Spleen (tissue), 7 donors: ENCODE data around the gene STMN3.

Source experiments
- CTCF ChIP-seq, 11 experiments: fragments of 200-600 bp in 7 of 11; fragments of 450-650 bp in 4 of 11; sonication (generic) in 4 of 11; IDR thresholded peaks in 8 of 11; conservative IDR thresholded peaks in 3 of 11; 1 replicate in 7 of 11; 2 replicates in 4 of 11; pipeline versions ENCODE4 v1.4.0 to v1.8.0; 2016 to 2021; ENCODE audit warnings: antibody characterized with exemption in 11 of 11, inconsistent platforms in 4 of 11, mild to moderate bottlenecking in 1 of 11
- POLR2A ChIP-seq, 3 donors: fragments of 450-650 bp; IDR thresholded peaks; one replicate each; pipeline ENCODE4 v1.5.1; 2017; ENCODE audit warnings: antibody characterized with exemption in 3 of 3, mild to moderate bottlenecking in 1 of 3
- POLR2AphosphoS5 ChIP-seq, 3 donors: sonication (generic); formaldehyde crosslinking; IDR thresholded peaks; one replicate each; pipeline ENCODE4 v1.5.1; 2017; ENCODE audit warnings: antibody characterized with exemption in 3 of 3
- donor health status: DM: no; HTN: no; CAD: no; lungs with moderate emphysema.
- donor health status: DM: no; HTN: no; CAD: no.
- donor health status: DM: no; HTN: no; CAD: no.

GRCh38 chr20:63594043-63594561, 59.1 kb downstream of the STMN3 start:
- TF ChIP-seq CTCF (IDR thresholded peaks at IDR 0.05 in 8 of 11, conservative IDR thresholded peaks at IDR 0.05 in 3 of 11) (no peak), POLR2AphosphoS5 (IDR thresholded peaks at IDR 0.05) (no peak), POLR2A (IDR thresholded peaks at IDR 0.05) (no peak)
